HG03575 (cell line): ENCODE results near the gene DDN.

ENCODE experiments used
- ATAC-seq: cut with Tn5 transposase; IDR thresholded peaks from one replicate; pipeline ENCODE4 v1.9.1; 2021; ENCODE audit not compliant: unreplicated experiment, insufficient number of reproducible peaks, low FRiP score; ENCODE audit errors: extremely low read depth

Gene DDN

DNA sequence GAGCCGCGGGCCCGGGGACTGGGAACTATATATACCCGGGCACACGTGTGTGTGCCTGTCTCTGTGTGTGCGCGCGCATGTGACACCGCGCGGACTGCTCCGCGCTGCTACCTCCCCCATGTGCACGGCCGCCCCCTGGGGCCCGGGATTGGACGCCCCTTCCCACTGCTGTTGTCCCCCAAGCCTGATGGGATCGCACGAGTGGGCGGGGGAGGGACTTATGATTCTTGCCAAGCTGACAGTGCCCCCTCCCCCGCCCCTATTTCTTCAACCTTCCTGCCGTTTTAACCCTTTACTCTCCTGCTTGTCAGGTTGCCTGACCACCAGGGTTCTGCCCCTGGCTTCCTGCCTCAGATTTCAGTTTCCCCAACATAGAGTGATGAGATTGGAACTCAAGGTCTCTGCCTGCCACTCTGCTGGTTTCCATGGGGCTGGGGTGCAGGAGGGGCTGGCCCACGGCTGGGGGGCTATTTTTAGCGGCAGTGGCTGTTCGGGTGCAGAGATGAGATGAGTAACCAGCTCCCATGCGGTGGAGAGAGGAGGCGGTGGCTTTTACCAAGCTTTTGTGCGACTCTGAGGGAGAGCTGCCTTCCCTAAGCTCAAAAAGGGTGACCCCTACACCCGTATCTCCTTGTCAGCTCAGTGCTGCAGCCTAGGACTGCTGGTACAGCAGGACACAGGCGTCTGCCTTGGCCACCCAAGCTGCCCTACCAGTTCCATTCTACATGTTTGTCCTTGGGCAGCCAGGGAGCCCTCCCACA lies at the start of gene DDN:
TSS of gene DDN (minus strand) at position 5 of the 761 bp plus-strand sequence. CDS start 88 bp downstream, outside the sequence.
- ATAC-seq = no peak

DNA sequence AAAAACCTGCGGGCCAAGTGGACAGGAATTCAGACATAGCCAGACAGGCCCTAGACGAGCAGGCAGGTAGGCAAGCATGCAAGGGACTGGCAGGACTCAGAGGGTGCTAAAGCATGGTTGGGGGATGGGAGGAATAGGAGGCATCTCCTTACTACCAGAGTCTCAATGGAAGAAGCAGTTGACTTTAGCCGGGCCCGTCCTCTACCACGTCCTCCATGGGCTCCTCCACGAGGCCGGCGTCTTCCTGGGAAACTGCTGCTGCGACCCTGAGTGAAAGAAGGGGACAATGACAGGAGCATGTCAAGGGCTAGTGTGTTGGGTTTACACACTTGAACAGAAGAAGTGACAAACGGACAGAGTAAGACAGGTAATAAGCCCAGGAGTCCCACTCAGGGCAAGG lies 49.8 kb upstream of the DDN start:
- ATAC-seq = no peak

DNA sequence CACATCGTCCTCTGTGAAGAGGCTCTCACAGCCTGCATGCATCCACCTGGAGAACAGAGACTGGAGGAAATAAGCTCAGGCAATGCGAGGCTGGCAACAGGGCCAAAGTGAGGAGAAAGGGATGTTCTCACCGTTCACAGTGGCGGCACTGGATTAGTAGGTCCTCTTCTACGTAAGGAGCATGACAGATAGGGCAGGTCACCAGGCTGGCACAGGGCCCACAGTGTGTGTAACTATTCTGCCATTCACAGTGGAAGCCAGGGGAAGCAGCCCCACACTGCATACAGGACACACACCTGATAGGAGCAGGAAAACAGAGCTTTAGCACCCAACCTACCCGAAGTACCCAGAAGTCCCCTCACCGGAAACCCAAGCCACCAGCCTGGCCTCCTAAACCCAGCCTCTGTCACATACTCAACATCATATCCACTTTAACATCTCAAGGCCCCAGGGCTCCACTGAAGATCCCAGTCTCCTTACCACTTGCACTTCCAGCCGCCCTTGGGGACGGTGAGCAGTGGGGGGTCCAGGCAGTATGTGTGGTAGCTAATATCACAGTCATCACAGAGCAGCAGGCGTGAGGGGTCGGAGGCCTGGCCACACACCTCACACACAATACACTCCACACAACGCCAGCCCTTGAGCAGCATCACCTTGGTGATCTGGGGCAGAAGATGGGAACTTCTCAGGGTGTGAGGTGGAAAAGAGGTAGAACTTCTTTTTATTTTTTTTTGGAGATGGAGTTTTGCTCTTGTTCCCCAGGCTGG lies 47.1 kb upstream of the DDN start:
- ATAC-seq = no peak

DNA sequence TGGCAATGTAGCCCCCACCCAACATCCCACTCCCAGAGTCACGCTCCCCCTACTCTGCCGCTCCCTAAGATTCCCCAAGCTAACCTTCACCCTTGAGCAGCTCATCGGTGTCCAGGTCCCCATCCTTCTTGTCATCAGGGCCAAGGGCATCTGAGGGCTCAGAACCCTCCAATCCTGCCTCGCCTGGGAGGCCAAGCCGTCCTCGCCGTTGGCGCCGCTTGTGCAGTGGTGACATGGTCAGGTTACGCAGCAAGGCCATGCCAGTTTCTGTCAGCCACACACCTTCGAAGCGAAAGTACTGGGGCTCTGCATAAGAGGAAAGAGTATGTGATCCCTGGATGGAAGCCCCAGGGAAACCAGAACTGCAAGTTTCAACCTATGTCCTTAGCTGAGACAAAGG lies 45.5 kb upstream of the DDN start:
- no peak for ATAC-seq

DNA sequence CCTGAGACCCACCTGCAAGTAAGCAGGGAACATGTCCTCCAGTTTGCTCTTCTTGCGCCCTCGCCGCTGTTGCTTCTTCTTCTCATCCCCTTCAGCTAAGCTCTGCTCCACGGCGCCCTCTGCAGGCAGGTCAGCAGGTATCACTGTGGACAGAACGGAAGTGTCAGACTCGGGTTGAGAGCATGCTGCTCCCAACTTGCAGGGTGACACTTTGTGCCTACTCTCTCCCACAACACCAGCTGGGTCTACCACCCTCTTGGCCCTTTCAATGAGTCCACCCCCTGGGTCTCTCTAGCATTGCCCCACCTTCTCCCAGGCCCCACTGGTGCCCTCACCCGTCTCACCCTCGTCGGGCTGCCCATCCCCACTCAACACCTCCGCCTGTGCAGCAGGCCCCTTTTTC lies 44.7 kb upstream of the DDN start:
- no peak for ATAC-seq

DNA sequence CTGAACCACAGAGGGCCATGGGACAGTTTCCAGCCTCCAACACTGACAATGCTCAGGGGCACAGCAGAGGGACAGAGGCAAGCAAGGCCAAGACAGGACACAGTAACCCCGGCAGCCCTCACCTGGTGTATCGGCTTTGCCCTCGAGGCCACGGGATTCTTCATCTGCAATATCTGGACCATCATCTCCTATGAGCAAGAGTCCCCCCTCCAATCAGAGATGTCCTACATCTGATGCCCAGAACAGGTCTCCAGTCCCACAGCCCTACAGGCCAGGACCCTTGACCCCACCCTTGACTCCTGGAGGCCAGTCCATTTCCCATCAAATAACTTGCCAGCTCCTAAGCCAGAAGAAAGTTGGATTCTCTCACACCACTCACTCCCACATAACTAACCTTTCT lies 44.1 kb upstream of the DDN start:
- ATAC-seq = no peak

DNA sequence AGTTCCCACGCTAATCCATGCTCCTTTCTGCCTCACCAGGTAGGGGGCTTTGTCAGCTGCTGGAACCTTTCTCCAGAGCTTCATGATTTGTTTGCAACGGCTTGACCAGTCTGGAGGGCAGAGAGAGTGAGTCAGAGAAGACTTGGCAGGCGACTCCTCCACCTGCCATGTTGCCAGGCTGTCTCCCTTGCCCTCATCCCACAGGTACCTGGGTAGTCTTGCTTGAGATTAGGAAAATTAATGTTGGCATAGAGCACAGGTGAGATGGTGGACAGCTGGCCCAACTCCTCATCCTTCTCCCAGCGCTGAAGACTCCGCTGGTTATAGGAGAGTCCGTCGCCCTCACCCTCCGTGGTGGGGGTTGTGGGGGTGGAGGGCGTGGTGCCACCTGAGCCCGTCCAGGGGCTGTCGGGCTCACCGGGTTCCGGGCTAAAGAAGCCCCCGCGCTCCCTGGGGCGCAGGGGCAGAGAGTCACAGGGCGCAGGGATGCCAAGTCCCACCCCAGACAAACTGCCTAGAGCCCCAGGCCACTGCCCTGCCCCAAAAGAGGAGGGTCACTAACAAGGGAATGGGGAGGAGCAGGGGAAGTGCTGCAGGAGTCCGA lies 42.8 kb upstream of the DDN start:
- ATAC-seq = no peak

DNA sequence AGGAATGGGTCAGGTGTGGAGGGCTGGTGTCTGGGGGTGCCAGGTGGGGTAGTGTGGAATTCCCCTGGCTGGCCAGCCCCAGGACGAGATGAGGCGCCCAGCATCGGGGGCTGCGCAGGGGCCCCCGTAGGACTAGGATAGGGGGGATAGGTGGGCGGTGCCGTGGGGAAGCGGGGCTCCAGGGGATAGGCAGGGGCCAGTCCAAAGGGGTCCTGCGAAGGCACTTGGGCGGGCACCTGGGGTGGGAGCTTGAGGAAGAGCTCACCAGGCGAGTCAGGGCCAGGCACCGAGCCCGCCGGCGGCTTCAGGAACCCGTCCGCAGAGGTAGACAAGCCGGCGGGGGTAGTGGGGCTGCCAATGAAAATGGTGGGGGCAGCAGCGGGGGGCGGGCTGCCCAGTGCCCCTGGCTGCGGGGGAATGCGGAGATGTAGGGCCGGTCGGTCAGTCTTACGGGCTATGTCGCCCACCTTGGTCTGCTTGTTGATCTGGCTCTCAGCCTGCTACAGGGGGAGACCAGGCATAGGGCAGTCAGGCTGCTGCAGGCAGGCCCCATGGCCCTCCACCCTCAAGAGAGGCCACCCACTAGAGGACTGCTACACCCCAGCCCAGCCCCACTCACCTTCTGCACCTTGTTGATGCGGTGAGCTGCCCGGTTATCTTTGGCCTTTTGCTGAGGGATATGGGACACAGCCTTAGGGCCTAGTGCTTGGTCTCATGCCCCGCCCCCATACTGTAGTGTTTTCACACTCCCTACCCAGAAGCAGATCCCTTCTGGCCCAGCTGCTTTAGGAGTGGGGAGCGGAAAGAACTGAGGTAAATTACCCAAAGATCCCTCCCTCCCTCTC lies 42.1 kb upstream of the DDN start:
- no peak for ATAC-seq

DNA sequence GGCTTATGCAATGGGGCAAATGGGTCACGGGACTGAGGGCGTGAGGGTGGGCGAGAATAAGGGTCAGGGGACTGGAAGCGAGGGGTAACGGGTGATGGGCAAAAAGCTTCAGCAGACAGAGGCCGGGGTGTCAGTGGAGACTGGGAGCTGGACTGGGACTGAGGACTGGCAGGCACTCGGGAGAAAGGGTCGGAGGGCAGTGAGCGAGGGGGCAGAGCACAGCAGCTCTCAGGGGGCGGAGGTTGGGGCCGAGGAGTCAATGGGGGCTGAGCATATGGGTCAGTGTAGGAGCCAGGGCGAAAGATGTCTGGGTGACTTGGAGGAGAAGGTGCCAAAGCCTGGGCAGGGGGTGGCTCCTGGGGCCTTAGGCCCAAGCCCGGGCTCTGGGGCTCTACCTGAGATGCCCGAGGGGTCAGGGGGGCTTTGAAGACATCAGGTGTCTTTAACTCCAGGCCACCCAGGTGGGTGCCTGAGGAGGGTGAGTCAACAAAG lies 41.2 kb upstream of the DDN start:
- no peak for ATAC-seq

DNA sequence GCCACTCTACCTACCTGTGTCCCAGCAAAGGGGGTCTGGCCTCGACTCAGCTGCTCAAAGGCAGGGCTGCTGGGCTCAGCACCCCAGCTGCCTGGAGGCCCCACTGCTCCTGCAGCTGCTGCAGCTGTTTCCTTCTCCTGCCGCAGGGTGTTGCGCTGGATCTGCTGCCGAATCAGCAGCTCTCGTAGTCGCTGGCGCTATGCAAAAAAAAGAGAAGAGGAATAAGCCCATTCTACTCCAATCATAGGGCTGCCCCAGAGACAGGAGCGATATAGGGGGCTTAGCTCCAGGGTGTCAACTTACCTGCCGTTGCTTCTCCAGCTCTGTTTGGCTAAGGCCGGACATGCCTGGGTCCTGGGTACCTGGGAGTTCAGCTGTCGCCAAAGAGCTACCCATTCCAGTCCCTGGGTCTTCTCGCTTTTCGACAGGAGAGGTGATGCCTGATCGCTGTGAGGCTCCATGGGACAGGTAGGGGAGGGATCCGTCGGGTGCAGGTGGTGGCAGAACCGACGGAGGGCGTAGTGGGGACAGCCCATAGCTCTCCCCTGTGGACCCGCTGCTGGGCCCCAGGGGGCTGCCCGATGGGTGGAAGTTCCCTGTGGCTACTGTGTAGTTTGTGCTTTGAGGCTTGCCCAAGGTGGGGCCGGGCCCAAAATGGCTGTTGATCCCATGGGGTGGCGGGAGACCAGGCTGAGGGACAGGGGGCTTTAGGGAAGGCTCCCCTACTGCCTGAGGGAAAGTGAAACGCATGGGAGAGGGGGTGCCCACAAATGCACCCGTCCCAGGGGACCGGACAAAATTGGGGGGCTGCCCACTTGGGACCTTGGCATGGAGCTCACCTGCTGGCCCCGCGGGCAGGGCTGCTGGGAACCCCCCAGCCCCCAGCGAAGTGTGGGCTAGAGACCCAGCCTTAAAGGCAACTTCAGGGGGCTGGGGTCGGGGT lies 40.5 kb upstream of the DDN start:
- ATAC-seq = no peak

DNA sequence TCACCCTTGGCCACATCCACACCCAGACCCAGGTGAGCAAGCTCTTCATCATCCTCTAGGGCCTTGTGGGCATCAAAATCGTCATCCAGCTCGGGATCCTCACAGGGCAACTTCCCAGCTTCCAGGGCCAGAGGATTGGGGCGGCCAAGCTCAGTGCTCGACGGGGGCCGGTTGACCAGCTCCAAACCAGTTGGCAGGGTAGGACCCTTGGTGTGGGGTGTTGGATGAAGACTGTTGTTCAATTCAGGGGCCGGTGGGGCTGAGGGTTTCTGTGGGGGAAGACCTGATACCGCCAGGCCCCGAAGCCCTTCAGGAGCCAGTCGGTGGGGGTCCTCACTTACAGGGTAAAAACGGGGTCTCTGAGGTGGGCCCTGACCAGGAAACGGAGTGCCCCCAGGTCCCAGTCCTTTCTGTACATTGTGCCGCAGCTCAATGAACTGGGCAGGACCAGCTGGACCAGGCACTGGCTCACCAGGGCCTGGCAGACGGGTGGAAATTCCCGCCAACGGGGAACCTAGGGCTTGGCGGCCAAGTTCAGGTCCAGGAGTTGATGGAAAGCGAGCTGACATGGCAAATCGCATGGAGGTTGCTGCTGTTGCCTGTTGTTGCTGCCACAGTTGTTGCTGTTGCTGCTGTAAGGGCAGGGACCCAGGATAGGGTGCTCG lies 39.2 kb upstream of the DDN start:
- ATAC-seq = no peak

DNA sequence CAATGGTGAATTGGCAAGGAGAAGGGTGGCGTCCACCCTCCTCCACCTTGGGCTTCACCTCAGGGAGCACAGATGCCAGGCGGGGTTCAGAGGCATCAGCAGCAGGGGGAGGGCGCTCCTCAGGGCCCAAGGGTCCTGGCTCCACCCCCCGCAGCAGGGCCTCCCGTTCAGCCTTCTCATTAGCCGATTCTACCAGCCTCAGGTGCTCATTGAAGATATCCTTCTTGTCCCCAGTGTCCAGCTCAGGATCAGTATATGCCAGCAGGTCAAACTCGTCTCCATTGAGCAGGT lies 38.7 kb upstream of the DDN start:
- ATAC-seq = no peak

DNA sequence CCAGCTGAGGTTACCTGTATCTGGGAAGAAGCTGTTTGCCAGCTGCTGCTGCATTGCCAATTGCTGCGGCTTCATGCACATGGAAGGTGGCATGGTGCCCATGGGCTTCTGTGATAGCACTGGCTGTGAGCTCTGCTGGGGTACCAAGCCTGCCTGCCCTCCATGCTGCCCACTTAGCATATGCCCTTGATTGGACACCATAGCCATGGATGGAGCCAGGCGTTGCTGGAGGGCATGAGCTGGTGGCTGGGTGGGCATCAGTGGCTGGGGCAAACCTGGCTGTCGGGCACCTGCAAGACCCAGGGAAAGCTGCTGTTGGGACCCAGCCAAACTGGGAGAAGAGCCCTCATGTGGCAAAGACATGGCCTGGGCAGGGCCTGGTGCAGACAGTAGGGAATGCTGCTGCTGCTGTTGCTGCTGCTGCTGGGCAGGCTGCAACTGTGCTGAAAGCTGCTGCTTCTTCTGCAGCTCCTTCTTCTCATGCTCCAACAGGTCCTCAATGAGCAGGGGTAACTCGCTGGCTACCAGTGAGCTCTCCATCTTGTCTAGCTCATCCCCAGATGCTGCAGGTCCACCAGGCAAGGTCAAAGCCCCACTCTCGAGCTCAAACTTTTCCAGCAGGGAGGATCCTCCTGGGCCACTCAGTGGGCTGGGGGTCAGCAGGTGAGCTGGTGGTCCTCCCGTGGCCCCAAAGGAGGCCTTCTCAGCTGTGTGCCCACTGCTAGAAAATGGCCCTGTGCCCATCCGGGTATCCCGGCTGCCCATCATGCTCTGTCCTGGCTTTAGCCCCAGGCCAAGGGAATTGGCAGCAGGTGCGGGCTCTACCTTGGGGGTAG lies 38.2 kb upstream of the DDN start:
- ATAC-seq = no peak

DNA sequence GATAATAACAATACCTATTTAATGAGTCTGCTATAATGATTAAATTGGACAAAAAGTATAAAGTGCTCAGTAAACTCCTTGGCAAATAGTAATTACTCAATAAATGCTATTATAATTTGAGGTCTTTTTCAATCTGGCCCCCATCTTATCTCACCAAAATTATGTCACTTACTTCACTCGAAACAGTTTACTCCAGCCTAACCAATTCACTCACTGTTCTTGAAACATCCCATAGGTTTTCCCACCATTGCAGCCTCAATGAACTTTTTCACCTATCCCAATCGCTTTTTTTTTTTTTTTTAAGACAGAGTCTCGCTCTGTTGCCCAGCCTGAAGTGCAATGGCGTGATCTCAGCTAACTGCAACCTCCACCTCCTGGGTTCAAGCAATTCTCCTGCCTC lies 36.9 kb upstream of the DDN start:
- no peak for ATAC-seq

DNA sequence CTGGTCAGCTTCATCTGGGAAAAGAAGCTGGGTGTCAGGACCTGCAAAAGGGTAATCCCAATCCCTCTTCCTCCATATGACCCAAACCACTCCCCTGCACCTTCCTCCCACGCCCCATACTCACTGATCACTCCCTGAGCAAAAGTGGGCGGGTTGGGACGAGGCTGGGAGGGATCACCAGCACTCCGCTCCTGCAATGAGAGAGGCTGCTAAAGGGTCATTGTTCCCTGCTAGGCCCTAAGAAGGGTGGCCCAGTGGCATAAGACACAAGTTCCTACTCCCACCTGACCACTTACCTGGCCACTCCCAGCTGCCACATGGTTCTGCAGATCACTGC lies 35.1 kb upstream of the DDN start:
- ATAC-seq = no peak

DNA sequence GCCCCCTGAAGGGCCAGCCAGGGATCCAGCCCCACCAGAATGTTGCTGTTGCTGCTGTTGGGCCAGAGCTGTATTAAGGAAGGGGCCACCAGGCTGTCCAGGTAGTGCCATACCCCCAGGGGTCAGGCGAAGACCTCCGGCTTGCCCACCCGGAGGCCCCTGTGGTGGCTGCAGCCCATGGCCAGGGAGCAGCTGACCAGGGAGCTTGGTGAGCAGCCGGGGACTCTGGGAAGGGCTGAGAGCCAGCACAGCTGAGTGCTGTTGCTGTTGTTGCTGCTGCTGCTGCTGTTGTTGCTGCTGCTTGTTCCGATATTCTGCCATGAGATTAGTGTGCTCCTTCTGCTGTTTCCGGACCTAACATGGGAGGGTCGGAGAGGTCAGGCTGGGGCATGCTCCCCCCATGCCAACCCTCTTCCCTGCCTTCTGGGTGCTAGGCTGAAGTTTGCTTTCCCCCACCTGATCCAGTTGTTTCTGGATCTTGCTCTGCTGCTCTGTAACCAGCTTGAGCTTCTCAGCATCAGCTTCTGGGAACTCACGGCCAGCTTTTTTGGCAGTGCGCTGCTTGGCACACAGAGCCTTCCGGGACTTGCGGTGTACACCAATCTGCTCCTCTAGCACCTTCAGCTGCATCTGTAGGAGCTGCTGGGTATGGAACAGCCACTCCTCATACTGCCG lies 34.6 kb upstream of the DDN start:
- ATAC-seq = no peak
